Bone marrow (tissue), 2 donors: Measurements from ENCODE around the gene DPAGT1.

Experiments
- DNase-seq, 2 donors: peaks; one replicate each; lab custom pipeline; 2025; lab: John Stamatoyannopoulos, UW

The DPAGT1 gene

DNA sequence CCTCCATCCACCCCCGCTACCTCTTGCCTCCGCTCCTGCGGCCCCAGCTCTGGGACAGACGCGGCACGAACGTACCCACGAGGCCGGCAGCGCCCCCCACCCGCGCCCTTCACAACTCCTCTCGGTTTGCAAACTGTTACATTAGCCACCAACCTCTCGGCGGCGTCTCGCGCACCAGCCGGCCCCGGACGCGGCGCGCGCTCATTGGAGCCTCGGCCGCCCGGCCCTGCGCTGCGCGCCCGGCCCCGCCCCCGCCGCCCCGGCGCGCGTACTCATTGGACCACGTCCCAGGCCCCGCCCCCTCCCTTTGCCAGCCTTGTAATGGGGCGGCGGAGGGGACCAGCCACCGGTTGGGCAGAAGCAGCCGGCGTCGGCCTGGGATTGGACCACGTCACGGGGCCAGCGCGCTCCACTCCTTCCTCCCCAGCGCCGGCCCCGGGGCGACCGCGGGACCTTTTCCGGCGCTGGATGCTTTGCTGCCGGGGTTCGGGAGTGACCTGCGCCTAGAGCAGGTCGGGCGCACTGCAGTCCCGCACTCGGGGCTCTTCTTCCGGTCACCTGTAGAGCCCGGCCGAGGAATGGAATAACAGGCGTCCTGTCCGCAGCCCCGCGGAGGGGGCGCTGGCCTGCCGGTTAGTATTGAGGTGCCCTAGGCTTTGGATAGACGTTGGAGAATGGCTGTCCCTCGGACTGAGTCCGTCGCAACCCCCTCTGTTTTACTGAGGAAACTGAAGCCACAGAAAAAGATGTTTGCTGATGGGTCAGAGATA lies 44.5 kb downstream of the DPAGT1 start, which contains the start of gene HYOU1:
Gene HYOU1 (minus strand): TSS at position 206 of the 770 bp plus-strand sequence. CDS start 1,045 bp downstream, outside the sequence.
- peak; percentile 87 to 90 for DNase-seq

DNA sequence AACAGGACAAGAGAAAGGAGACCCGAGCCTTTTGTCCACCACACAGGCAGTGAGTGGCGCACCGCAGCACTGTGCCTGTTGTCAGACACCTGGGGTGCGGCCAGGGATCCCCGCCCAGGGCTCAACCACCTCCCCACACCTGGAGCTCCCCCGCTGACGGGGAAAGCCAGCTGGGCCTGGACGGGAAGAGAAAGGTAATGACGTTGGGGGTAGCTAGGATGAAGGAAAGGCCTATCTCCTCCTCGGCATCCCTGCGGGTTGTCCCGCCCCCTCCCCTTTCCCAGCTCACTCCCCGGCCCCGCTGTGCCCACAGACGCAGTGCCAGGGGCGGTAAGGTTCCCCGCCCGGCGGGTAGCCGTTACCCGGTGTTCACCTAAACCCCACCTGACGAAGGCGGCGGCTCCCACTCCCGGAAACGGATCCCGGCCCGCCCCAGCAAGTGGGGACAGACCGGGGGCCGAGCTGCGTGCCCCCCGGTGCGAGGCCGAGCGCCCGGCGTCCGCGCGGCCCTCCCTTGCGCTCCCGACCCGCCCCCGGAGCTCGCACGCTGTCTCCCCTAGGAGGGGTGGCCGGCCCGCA lies 45.1 kb downstream of the DPAGT1 start:
- no peak for DNase-seq

DNA sequence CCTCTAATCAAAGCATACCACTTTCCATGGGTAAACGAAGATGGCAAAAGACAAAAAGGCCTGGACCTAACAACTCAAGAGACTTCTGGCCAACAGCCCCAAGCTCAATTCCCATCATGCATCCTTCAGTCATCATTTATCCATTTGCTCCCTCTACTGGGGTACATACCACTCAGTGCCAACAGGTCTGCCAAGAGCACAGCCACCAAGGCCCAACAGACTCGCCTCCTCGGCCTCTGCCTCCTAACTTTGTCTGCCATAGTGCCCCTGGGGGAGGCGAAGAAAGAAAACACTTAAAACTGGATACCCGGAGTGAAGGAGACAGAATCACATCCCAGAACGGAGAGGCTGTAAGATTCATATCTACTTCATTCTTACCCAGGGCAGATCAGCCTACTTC lies 45.8 kb downstream of the DPAGT1 start:
- DNase-seq, result peak in 1 of 2 donors; percentile 31

DNA sequence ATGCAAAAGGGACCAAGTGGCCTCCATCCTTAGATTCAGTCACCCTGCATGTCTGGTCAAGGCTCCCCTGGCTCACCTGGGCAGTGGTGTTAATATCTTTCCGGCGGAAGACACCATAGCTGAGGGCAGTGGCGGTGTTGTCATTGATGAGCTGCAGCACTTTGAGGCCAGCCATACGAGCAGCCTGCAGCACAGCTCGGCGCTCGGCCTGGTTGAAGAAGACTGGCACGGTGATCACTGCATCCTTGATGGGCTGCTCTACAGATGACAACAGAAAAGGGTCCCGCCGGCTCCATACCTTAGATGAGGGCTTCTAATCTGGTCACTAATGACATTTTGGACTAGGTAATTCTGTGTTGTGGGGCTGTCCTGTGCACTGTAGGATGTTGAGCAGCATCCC lies 47.2 kb downstream of the DPAGT1 start:
- DNase-seq, result peak in 1 of 2 donors; percentile 0

- no peak for DNase-seq
Observed at GRCh38 chr11:119052163-119052814, 49.4 kb downstream of the DPAGT1 start.

GRCh38 chr11:119051440-119052162 lies 50.1 kb downstream of the DPAGT1 start:
- DNase-seq, result no peak

DNA sequence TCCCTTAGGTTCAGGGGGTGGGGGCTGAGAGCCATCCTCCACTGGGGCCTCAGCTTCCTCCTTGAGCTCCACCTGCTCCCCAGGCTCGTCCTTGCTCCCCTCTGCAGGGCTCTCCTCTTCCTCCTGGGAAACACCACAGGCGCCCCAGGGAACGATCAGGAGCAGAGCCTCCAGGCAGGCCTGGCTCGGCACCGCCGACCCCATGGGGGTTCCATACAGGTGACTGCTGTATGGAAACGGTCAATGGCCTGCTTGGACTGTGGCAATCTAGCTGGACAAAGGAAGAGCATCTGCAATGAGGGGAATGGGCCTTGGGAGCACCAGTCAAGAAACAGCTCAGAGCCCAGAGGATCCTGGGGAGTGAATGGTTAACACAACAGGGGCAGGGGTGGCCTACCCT lies 52.6 kb downstream of the DPAGT1 start:
- no peak for DNase-seq

DNA sequence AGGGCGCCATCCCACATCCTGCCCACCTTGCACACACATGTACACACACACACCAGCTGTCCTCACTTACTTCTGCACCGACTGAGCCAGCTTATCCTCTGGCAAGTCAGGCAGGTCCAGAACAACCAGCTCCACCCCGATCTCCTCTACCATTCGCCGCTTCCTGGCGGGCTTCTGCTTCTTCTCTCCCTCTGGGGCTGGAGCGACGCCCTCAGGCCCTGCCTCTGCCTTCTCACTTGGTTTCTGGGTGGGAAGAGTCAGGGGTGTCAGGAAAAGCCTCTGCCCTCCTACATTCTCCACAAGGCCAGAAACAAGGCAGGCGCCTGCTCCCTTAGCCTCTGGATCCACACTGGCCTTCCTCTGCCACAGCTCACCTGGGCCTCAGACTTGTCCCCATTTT lies 53.0 kb downstream of the DPAGT1 start:
- DNase-seq, result no peak

DNA sequence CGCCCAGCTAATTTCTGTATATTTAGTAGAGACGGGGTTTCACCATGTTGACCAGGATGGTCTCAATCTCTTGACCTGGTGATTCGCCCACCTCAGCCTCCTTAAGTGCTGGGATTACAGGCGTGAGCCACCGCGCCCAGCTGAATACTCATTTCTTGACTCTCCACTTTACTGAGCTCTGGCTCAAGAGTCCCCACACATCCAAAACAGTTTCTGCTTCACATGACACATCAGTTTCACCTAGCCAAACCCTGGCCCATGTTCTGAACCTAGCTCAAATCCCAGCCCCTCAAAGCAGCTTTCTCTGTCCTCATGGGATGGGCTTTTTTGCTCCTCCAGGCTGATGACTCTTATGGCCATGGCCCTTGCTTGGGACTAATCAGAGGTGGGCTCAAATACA lies 54.4 kb downstream of the DPAGT1 start:
- DNase-seq, result no peak
